ENCODE data around the gene PLA2G12A. TPM values are rescaled to one million over a fixed set of nuclear protein-coding genes. Genes with fewer than 3 reads are reported as not detected.
A peak's percentile ranks its signal among the peaks of the same experiment; 100 is the strongest.

The PLA2G12A gene
- total and polyA plus RNA-seq, 2 donors (not counting 1 experiment from before 2014, with no cell fraction given): 15.9 to 18.0 TPM

DNA sequence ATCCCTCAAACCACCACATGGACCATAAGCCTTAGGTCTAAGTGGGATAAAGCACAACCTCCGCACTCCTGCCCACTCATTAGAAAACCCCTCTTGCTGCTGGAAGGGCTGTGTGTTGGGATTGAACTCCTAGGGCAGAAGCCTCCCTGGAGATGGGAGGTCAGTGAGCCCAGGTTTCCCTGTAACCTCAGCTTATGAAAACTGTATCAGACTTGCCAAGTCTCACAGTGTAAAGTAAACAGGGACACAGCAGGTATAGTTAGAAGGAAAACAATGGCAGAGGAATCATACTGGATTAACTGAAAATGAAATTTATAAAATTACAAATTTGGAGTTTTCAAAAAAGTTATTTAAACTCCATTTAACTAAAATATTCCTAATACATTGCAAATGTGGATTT lies 56.6 kb downstream of the PLA2G12A start:
- H3K27ac ChIP-seq (ENCODE audit: insufficient read depth, low read length): no peak overlapping the region
- no peaks in the 10 kb centered on the region for H3K27me3 ChIP-seq (ENCODE audit: control insufficient read depth, insufficient read depth, low read length)
- H3K9me3 ChIP-seq (ENCODE audit: control insufficient read depth, insufficient read depth, low read depth, low read length): no peaks in the 10 kb centered on the region
- H3K4me2 ChIP-seq (ENCODE audit: extremely low read depth, insufficient read depth, low read length): no peak overlapping the region
- no peak overlapping the region for H3K9ac ChIP-seq (ENCODE audit: insufficient read depth, low read length)
- no peak overlapping the region for H3K4me3 ChIP-seq (replicated peaks in 1 of 4; ENCODE audit: control extremely low read depth in 1 of 4, insufficient read depth in 1 of 4, low read depth in 3 of 4, low read length in 4 of 4)
- H3K79me2 ChIP-seq (ENCODE audit: control insufficient read depth, insufficient read depth, low read length): no peaks in the 10 kb centered on the region
- H2AFZ ChIP-seq (ENCODE audit: low read length): no peak overlapping the region
- no peaks in the 10 kb centered on the region for H3K36me3 ChIP-seq (ENCODE audit: control insufficient read depth, insufficient read depth, low read length)
- DNase-seq (ENCODE audit: low read depth in 2 of 2): no peak
- H3K4me1 ChIP-seq (ENCODE audit: control insufficient read depth, extremely low read depth, insufficient read depth, low read length): no peaks in the 10 kb centered on the region
- TF ChIP-seq CTCF (conservative IDR thresholded peaks at IDR 0.05 in 1 of 2, IDR thresholded peaks at IDR 0.05 in 1 of 2; ENCODE audit: low read depth in 1 of 2, low read length in 2 of 2): no peak
- no peak for TF ChIP-seq EZH2 (IDR thresholded peaks at IDR 0.05; ENCODE audit: low read length, missing control alignments)
- no peaks in the 10 kb centered on the region for H4K20me1 ChIP-seq (ENCODE audit: control insufficient read depth, extremely low read depth, insufficient read depth, low read length)

- Histone ChIP-seq H4K20me1 (ENCODE audit: control insufficient read depth, extremely low read depth, insufficient read depth, low read length) (no peaks in the 10 kb centered on the region), H3K79me2 (ENCODE audit: control insufficient read depth, insufficient read depth, low read length) (no peaks in the 10 kb centered on the region), H3K4me2 (ENCODE audit: extremely low read depth, insufficient read depth, low read length) (no peak overlapping the region), H3K27ac (ENCODE audit: insufficient read depth, low read length) (no peak overlapping the region), H3K4me1 (ENCODE audit: control insufficient read depth, extremely low read depth, insufficient read depth, low read length) (no peaks in the 10 kb centered on the region), H3K9me3 (ENCODE audit: control insufficient read depth, insufficient read depth, low read depth, low read length) (no peaks in the 10 kb centered on the region), H3K36me3 (ENCODE audit: control insufficient read depth, insufficient read depth, low read length) (no peaks in the 10 kb centered on the region), H2AFZ (ENCODE audit: low read length) (no peak overlapping the region), H3K9ac (ENCODE audit: insufficient read depth, low read length) (no peak overlapping the region), H3K27me3 (ENCODE audit: control insufficient read depth, insufficient read depth, low read length) (no peaks in the 10 kb centered on the region), H3K4me3 (replicated peaks in 1 of 4; ENCODE audit: control extremely low read depth in 1 of 4, insufficient read depth in 1 of 4, low read depth in 3 of 4, low read length in 4 of 4) (no peak overlapping the region)
- no peak for TF ChIP-seq CTCF (conservative IDR thresholded peaks at IDR 0.05 in 1 of 2, IDR thresholded peaks at IDR 0.05 in 1 of 2; ENCODE audit: low read depth in 1 of 2, low read length in 2 of 2)
- TF ChIP-seq EZH2 (IDR thresholded peaks at IDR 0.05; ENCODE audit: low read length, missing control alignments): no peak
- no peak for DNase-seq (ENCODE audit: low read depth in 2 of 2)
Observed at GRCh38 chr4:109672169-109672930, 57.5 kb downstream of the PLA2G12A start.

DNA sequence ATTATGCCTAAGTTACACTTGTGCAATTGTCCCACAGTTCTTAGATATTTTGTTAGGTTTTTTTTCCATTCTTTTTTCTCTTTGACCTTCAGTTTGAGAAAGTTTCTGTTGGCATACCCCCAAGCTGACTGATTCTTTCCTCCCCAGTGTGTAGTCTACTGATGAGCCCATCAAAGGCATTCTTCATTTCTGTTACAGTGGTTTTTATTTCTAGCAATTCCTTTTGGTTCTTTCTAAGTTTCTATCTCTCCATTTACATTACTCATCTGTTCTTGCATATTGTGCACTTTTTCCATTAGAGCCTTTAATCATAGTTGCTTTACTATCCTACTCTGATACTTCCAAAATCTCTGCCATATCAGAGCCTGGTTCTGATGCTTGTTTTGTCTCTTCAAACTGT lies 58.5 kb downstream of the PLA2G12A start:
- no peaks in the 10 kb centered on the region for H3K4me1 ChIP-seq (ENCODE audit: control insufficient read depth, extremely low read depth, insufficient read depth, low read length)
- H3K4me3 ChIP-seq (replicated peaks in 1 of 4; ENCODE audit: control extremely low read depth in 1 of 4, insufficient read depth in 1 of 4, low read depth in 3 of 4, low read length in 4 of 4): no peak overlapping the region
- no peaks in the 10 kb centered on the region for H3K36me3 ChIP-seq (ENCODE audit: control insufficient read depth, insufficient read depth, low read length)
- H3K79me2 ChIP-seq (ENCODE audit: control insufficient read depth, insufficient read depth, low read length): no peaks in the 10 kb centered on the region
- peak in 1 of 2 donors; percentile 1 for DNase-seq (ENCODE audit: low read depth in 2 of 2)
- no peaks in the 10 kb centered on the region for H3K27me3 ChIP-seq (ENCODE audit: control insufficient read depth, insufficient read depth, low read length)
- H3K27ac ChIP-seq (ENCODE audit: insufficient read depth, low read length): no peak overlapping the region
- no peaks in the 10 kb centered on the region for H3K9me3 ChIP-seq (ENCODE audit: control insufficient read depth, insufficient read depth, low read depth, low read length)
- H3K9ac ChIP-seq (ENCODE audit: insufficient read depth, low read length): no peak overlapping the region
- H4K20me1 ChIP-seq (ENCODE audit: control insufficient read depth, extremely low read depth, insufficient read depth, low read length): no peaks in the 10 kb centered on the region
- H3K4me2 ChIP-seq (ENCODE audit: extremely low read depth, insufficient read depth, low read length): no peak overlapping the region
- no peak for TF ChIP-seq EZH2 (IDR thresholded peaks at IDR 0.05; ENCODE audit: low read length, missing control alignments)
- no peak for TF ChIP-seq CTCF (conservative IDR thresholded peaks at IDR 0.05 in 1 of 2, IDR thresholded peaks at IDR 0.05 in 1 of 2; ENCODE audit: low read depth in 1 of 2, low read length in 2 of 2)
- no peak overlapping the region for H2AFZ ChIP-seq (ENCODE audit: low read length)

Measured in fibroblast of lung (primary cell).